OCI-LY7 (cell line): Measurements from ENCODE around the gene IFI30. TPM values are rescaled to one million over a fixed set of nuclear protein-coding genes. Genes with fewer than 3 reads are reported as not detected.

Experiments
- BruUV-seq: library from RNA; stranded (reverse); fragments of 400-500 nt; replicated peaks from 2 replicates; lab custom pipeline; 2021; lab: Mats Ljungman, UMichigan
- CTCF ChIA-PET: fragments of 300-600 bp; sonication (Branson Sonifier 250); formaldehyde crosslinking; loops from one replicate; lab custom pipeline; 2022; ENCODE audit warnings: antibody characterized with exemption; ENCODE audit not compliant: unreplicated experiment; lab: Charles Lee
- POLR2A ChIA-PET: fragments of 300-600 bp; sonication (Branson Sonifier 250); formaldehyde crosslinking; loops from one replicate; lab custom pipeline; 2022; ENCODE audit warnings: antibody characterized with exemption; lab: Charles Lee
- DNase-seq: peaks from one replicate; pipeline ENCODE4 v3.0.0-alpha.2; 2015; ENCODE audit warnings: low spot score
- H2AFZ ChIP-seq: fragments of 200-600 bp; sonication (generic), shearing (Covaris generic); 2 replicates; pipeline ENCODE4 v1.6.1; 2014; ENCODE audit warnings: mild to moderate bottlenecking, antibody characterized with exemption, low read length, moderate library complexity
- H3K27ac ChIP-seq: fragments of 200-600 bp; sonication (generic); 2 replicates; pipeline ENCODE4 v1.5.1; 2014; ENCODE audit warnings: mixed run types, low read depth, mild to moderate bottlenecking, moderate library complexity, low read length, inconsistent platforms; ENCODE audit not compliant: poor library complexity, severe bottlenecking
- H3K36me3 ChIP-seq: fragments of 200-600 bp; sonication (generic); 2 replicates; pipeline ENCODE4 v1.6.1; 2014; ENCODE audit warnings: mild to moderate bottlenecking, antibody characterized with exemption, low read length, moderate library complexity, mixed read lengths; ENCODE audit not compliant: insufficient read depth
- H3K4me1 ChIP-seq: fragments of 200-600 bp; sonication (generic); 2 replicates; pipeline ENCODE4 v1.5.1; 2014; ENCODE audit warnings: mild to moderate bottlenecking, low read length; ENCODE audit not compliant: insufficient read depth, poor library complexity, severe bottlenecking
- H3K4me2 ChIP-seq: fragments of 200-600 bp; sonication (generic); 2 replicates; pipeline ENCODE4 v1.6.1; 2014; ENCODE audit warnings: mild to moderate bottlenecking, low read length
- H3K4me3 ChIP-seq: fragments of 200-600 bp; sonication (generic); 2 replicates; pipeline ENCODE4 v1.5.1; 2014; ENCODE audit warnings: mild to moderate bottlenecking, low read depth, low read length; ENCODE audit not compliant: poor library complexity, severe bottlenecking
- H3K79me2 ChIP-seq: fragments of 200-600 bp; sonication (generic); 2 replicates; pipeline ENCODE4 v1.6.1; 2016; ENCODE audit warnings: low read depth, mild to moderate bottlenecking, low read length, moderate library complexity, mixed read lengths; ENCODE audit not compliant: insufficient read depth
- H3K9me2 ChIP-seq: fragments of 200-600 bp; sonication (generic); 2 replicates; pipeline ENCODE4 v1.6.1; 2016; ENCODE audit warnings: mild to moderate bottlenecking, low read length, mixed read lengths; ENCODE audit not compliant: insufficient read depth
- H3K9me3 ChIP-seq: fragments of 200-600 bp; sonication (generic); 2 replicates; pipeline ENCODE4 v1.6.1; 2014; ENCODE audit warnings: mild to moderate bottlenecking, mixed run types, low read length, mixed read lengths
- H4K20me1 ChIP-seq: fragments of 200-600 bp; sonication (generic); 2 replicates; pipeline ENCODE4 v1.6.1; 2014; ENCODE audit warnings: mild to moderate bottlenecking, antibody characterized with exemption, low read length, moderate library complexity, mixed read lengths; ENCODE audit not compliant: insufficient read depth
- CTCF ChIP-seq: fragments of 200-600 bp; sonication (generic); conservative IDR thresholded peaks from 2 replicates; pipeline ENCODE4 v1.5.1; 2014; ENCODE audit warnings: mild to moderate bottlenecking, antibody characterized with exemption, low read length, moderate library complexity, mixed read lengths
- EZH2phosphoT487 ChIP-seq: fragments of 200-600 bp; sonication (generic); IDR thresholded peaks from 2 replicates; pipeline ENCODE4 v1.6.1; 2018; ENCODE audit warnings: low read depth, borderline replicate concordance, mild to moderate bottlenecking, mixed run types, antibody characterized with exemption, low read length, moderate library complexity, mixed read lengths
- intact Hi-C: fragments of 100-400 bp; cut with micrococcal nuclease; formaldehyde crosslinking; loops from one replicate; pipeline ENCODE4 v1.10.0; 2022; ENCODE audit not compliant: unreplicated experiment
- total RNA-seq, 2 experiments: library from RNA; depleted of rRNA in 1 of 2; stranded (reverse); fragments of >200 nt in 1 of 2; shearing (Covaris generic) in 1 of 2; gene quantifications; 2 replicates each; pipeline ENCODE4 v1.2.3, GENCODE V29; 2014 to 2022

Gene IFI30
- total RNA-seq, 2 experiments from 2014 or later = 170 to 195 TPM

GRCh38 chr19:18145391-18145999 is 28.1 kb upstream of the IFI30 start:
- DNase-seq = no peak
- Histone ChIP-seq H3K9me2 (no peaks in the 10 kb centered on the region), H3K4me1 (no peaks in the 10 kb centered on the region), H3K79me2 (no peaks in the 10 kb centered on the region), H2AFZ (no peak overlapping the region), H3K27ac (no peak overlapping the region), H4K20me1 (no peaks in the 10 kb centered on the region), H3K36me3 (peaks cover 75% of the 10 kb centered on the region), H3K4me3 (no peak overlapping the region), H3K4me2 (no peak overlapping the region), H3K9me3 (no peaks in the 10 kb centered on the region)
- intact Hi-C loops = no loop called here
- BruUV-seq = no TSS peak
- ChIA-PET CTCF (no interaction called here), POLR2A (no interaction called here)
- TF ChIP-seq EZH2phosphoT487 (no peak), CTCF (no peak)

GRCh38 chr19:18147396-18147795 is 26.2 kb upstream of the IFI30 start:
- CTCF ChIA-PET = no interaction called here
- POLR2A ChIA-PET = no interaction called here
- intact Hi-C loops = no loop called here
- Histone ChIP-seq H3K4me1 (peaks cover 11% of the 10 kb centered on the region), H3K9me3 (no peaks in the 10 kb centered on the region), H3K4me3 (no peak overlapping the region), H2AFZ (no peak overlapping the region), H3K4me2 (no peak overlapping the region), H3K9me2 (no peaks in the 10 kb centered on the region), H3K27ac (no peak overlapping the region), H4K20me1 (no peaks in the 10 kb centered on the region), H3K79me2 (no peaks in the 10 kb centered on the region), H3K36me3 (peaks cover 69% of the 10 kb centered on the region)
- no TSS peak for BruUV-seq
- no peak for DNase-seq
- TF ChIP-seq CTCF (no peak), EZH2phosphoT487 (no peak)

DNA sequence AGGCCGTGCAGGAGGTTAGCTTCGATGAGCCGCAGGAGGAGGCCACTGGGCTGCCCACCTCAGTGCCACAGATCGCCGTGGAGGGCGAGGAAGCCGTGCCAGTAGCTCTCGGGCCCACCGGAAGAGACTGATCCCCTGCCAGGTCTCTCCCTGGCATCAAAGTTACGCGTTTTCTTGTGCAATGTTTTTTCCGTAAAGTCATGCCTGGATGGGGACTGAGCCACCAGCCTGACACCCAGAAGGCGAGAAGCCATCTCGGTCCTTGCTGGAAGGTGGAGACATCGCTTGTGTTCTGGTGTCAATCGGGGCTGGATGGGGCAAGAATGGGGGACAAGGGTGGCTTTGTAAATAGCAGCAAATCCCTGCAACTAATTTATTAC is 24.0 kb upstream of the IFI30 start:
- H3K9me3 ChIP-seq = no peaks in the 10 kb centered on the region
- no peak for DNase-seq
- intact Hi-C loops = no loop called here
- no peak for TF ChIP-seq EZH2phosphoT487
- no peak for TF ChIP-seq CTCF
- no peaks in the 10 kb centered on the region for H4K20me1 ChIP-seq
- ChIA-PET POLR2A (no interaction called here), CTCF (no interaction called here)
- no peak overlapping the region for H2AFZ ChIP-seq
- H3K4me2 ChIP-seq = no peak overlapping the region
- H3K4me1 ChIP-seq = peaks cover 20% of the 10 kb centered on the region
- peaks cover 53% of the 10 kb centered on the region for H3K36me3 ChIP-seq
- no peak overlapping the region for H3K27ac ChIP-seq
- no peak overlapping the region for H3K4me3 ChIP-seq
- H3K79me2 ChIP-seq = peaks cover 3% of the 10 kb centered on the region; the same call in 1 of the 2 replicates
- no TSS peak for BruUV-seq
- no peaks in the 10 kb centered on the region for H3K9me2 ChIP-seq
